Choroid plexus epithelial cell (primary cell): ENCODE data around the gene ERLEC1.

Source experiments
- DNase-seq: peaks from one replicate; pipeline ENCODE4 v3.0.0-alpha.2; 2010; ENCODE audit warnings: low read depth
- H3K4me3 ChIP-seq: 2 replicates; pipeline ENCODE4 v1.5.1; 2011; ENCODE audit warnings: low read depth, mild to moderate bottlenecking, control low read depth, low read length, moderate library complexity
- TF ChIP-seq, protein P1 (sequence below): conservative IDR thresholded peaks from 2 replicates; pipeline ENCODE4 v1.5.1; 2011; ENCODE audit warnings: low read depth, mild to moderate bottlenecking, control low read depth, inconsistent platforms, low read length, moderate library complexity

ERLEC1 gene, protein sequence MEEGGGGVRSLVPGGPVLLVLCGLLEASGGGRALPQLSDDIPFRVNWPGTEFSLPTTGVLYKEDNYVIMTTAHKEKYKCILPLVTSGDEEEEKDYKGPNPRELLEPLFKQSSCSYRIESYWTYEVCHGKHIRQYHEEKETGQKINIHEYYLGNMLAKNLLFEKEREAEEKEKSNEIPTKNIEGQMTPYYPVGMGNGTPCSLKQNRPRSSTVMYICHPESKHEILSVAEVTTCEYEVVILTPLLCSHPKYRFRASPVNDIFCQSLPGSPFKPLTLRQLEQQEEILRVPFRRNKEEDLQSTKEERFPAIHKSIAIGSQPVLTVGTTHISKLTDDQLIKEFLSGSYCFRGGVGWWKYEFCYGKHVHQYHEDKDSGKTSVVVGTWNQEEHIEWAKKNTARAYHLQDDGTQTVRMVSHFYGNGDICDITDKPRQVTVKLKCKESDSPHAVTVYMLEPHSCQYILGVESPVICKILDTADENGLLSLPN

DNA sequence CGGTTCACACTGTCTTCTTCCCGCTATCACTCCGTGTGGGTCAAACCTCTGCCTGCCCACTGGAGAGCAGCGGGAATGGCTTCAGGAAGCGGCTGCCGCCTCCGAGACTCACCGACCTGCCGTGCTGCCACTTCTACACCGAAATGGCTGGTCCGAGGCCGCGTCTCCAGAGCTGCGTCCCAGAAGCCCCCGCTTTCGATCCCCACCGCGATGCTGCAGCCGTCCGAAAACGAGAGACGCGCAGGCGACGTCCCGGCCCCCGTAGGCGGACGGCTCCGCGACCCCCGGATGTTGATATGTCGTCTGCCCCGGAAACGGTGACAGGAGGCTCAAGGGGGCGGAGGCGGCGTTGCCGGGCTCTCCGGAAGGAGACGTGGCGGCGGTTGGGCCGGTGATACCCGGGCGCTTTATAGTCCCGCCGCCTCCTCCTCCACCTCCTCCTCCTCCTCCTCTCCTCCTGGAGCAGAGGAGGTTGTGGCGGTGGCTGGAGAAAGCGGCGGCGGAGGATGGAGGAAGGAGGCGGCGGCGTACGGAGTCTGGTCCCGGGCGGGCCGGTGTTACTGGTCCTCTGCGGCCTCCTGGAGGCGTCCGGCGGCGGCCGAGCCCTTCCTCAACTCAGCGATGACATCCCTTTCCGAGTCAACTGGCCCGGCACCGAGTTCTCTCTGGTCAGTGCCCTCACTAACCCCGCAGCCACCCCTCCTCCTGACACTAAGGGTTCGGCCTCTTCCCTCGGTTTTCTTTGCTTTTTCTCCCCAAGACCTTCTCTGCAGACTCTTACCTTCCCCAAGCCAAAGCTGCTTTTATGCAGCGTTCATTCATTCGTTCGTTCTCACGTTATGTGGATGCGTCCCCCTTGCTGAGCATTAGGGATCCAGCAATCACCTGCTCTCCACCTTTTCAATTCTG is at the start of gene ERLEC1, which contains the start of gene ASB3:
Gene ERLEC1 (plus strand): TSS at position 340 of the 909 bp plus-strand sequence. CDS start 167 bp downstream, at position 507.
Gene ASB3 (minus strand): TSS at position 249 of the 909 bp plus-strand sequence. CDS start 21,381 bp downstream, outside the sequence.
- H3K4me3 ChIP-seq, result peak within 1 kb of the TSS; percentile 89
- TF ChIP-seq, protein P1, sequence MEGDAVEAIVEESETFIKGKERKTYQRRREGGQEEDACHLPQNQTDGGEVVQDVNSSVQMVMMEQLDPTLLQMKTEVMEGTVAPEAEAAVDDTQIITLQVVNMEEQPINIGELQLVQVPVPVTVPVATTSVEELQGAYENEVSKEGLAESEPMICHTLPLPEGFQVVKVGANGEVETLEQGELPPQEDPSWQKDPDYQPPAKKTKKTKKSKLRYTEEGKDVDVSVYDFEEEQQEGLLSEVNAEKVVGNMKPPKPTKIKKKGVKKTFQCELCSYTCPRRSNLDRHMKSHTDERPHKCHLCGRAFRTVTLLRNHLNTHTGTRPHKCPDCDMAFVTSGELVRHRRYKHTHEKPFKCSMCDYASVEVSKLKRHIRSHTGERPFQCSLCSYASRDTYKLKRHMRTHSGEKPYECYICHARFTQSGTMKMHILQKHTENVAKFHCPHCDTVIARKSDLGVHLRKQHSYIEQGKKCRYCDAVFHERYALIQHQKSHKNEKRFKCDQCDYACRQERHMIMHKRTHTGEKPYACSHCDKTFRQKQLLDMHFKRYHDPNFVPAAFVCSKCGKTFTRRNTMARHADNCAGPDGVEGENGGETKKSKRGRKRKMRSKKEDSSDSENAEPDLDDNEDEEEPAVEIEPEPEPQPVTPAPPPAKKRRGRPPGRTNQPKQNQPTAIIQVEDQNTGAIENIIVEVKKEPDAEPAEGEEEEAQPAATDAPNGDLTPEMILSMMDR, result no peak
- peak; percentile 83 for DNase-seq

- no peak overlapping the region for H3K4me3 ChIP-seq
- TF ChIP-seq, protein P1, result no peak
- DNase-seq, result no peak
Observed at GRCh38 chr2:53737091-53737490, 49.8 kb upstream of the ERLEC1 start.

DNA sequence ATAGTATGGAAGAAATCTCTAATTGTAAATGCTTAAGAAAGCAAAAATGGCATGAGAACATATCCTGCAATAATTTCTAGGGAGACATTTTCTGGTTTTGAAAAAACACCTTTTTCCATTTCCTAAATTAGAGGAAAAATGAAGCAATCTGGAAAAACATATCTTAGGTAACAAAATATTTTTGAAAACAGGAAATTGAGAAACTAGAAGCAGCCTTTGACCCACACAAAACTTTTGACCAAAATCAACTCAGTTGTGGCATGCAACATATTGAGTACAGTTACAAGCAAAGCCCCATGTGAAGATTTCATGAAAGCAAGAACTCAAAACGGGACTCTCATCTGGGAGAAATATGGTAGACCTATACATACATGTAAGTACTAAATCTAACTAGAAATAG is 47.8 kb upstream of the ERLEC1 start:
- DNase-seq, result peak; percentile 51
- TF ChIP-seq, protein P1, result no peak
- H3K4me3 ChIP-seq, result no peak overlapping the region

DNA sequence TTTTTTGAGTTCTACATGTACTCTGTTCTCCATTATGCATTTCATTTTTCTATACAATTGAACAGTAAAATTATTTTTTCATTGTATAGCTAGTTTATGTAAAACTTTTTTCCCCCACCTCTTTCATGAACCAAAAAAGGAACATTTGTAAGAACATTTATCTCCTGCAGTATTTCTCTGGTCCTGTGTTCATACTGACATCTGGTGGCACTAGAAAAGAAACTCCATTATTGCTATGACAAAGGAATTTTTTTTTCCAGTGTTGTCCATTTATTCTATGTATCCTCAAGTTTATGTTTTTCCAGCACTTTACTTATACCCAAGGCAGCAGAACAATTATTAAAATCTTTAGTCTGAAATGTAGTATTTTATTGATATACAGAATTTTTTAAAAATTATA is 46.7 kb upstream of the ERLEC1 start:
- H3K4me3 ChIP-seq, result no peak overlapping the region
- DNase-seq, result peak; percentile 73
- TF ChIP-seq, protein P1, result peak; percentile 54

DNA sequence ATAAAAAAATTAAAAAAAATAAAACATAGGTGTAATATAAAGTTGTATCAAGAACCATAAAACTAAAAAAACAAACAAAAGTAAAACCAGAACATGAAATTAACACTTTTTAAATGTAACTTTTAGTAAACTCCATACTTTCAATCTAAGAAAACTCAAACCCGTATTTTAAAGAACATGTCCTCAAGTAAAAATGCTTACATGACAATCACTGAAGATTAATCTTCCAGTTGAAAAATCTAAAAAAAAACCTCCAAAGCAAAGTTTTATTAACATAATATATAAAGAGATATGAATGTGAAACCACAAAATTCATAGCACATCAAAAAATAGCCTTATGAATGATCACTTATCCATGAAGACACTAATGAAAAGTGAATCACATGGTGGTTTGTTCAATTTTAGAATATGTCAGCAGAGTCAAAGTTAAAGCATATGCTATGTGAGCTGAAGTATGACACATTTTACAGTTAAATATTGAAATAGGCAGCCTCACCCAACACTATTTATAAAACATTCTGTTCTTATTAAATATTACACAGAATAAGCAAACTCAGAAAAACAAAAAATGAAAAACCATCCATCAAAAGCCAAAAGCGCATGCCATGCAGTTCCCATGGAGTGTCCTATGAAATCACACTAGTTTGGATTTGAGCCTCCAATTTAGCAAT is 42.3 kb upstream of the ERLEC1 start:
- TF ChIP-seq, protein P1, result no peak
- no peak for DNase-seq
- no peak overlapping the region for H3K4me3 ChIP-seq

DNA sequence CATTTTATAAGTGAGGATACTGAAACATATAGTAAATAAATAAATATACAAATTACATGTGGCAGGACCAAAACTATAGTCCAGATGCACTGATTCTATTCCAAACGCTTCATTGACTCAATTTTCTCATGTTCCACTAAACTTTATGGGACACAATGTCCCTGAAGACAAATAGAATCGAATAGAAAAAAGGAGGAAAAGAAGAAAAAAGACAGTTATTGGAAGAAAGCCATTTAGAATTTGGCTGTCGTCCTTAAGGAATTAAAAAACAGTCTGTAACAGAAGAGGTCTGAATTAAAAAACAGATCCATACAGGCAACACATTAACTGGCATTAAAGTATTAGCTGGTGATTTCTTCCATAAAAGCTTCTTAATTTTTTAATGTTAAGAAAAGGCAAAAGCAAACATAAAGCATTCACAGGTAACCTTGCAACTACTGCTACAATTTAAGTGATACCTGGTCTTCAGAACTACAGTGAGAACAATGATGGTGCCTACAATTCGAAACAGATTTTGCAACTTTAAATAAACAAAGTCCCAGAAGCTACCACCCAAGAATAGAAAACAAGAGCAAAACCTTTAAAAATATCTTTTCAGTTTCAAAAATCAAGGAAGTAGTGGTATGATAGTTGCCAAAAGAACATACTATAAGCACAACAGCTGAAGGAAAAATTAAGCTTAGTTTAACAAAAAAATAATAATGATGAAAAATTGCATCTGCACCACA is 36.6 kb upstream of the ERLEC1 start:
- TF ChIP-seq, protein P1, result no peak
- H3K4me3 ChIP-seq, result no peak overlapping the region
- DNase-seq, result no peak
